Karpas-422 (cell line): Measurements from ENCODE around the gene TMEM30B. TPM values are rescaled to one million over a fixed set of nuclear protein-coding genes. Genes with fewer than 3 reads are reported as not detected.
"Not testable (repeated sequence)": the region's sequence is repeated elsewhere in the genome, so short reads cannot be mapped to it uniquely, and the experiment has no call there.

Source experiments
- DNase-seq: peaks from one replicate; pipeline ENCODE4 v3.0.0-alpha.2; 2015
- H2AFZ ChIP-seq: fragments of 200-600 bp; sonication (generic); 2 replicates; pipeline ENCODE4 v1.6.1; 2014; ENCODE audit warnings: antibody characterized with exemption, low read length, mixed read lengths
- H3K27ac ChIP-seq: fragments of 200-600 bp; sonication (generic); 2 replicates; pipeline ENCODE4 v1.5.1; 2014; ENCODE audit warnings: mild to moderate bottlenecking, low read length, moderate library complexity
- H3K27me3 ChIP-seq: fragments of 200-600 bp; sonication (generic); 2 replicates; pipeline ENCODE4 v1.6.1; 2014; ENCODE audit warnings: low read length, mixed read lengths
- H3K36me3 ChIP-seq: fragments of 200-600 bp; sonication (generic); 2 replicates; pipeline ENCODE4 v1.6.1; 2014; ENCODE audit warnings: low read length, mixed read lengths; ENCODE audit not compliant: insufficient read depth
- H3K4me1 ChIP-seq: fragments of 200-600 bp; sonication (generic); 2 replicates; pipeline ENCODE4 v1.6.1; 2014; ENCODE audit warnings: mild to moderate bottlenecking, low read length, mixed read lengths
- H3K4me2 ChIP-seq: fragments of 200-600 bp; sonication (generic); 2 replicates; pipeline ENCODE4 v1.6.1; 2014; ENCODE audit warnings: low read length, low read depth, mild to moderate bottlenecking; ENCODE audit not compliant: poor library complexity, severe bottlenecking
- H3K4me3 ChIP-seq: fragments of 200-600 bp; sonication (generic); 2 replicates; pipeline ENCODE4 v1.5.1; 2014; ENCODE audit warnings: mild to moderate bottlenecking, antibody characterized with exemption, low read length, mixed read lengths
- H3K79me2 ChIP-seq: fragments of 200-600 bp; sonication (generic); 2 replicates; pipeline ENCODE4 v1.6.1; 2014; ENCODE audit warnings: mild to moderate bottlenecking, low read length, mixed read lengths
- H3K9ac ChIP-seq: fragments of 200-600 bp; sonication (generic); 2 replicates; pipeline ENCODE4 v1.6.0; 2014; ENCODE audit warnings: low read length
- H3K9me2 ChIP-seq: fragments of 200-600 bp; sonication (generic), shearing (Covaris generic); replicated peaks from 2 replicates; pipeline ENCODE4 v1.6.0; 2014; ENCODE audit warnings: mild to moderate bottlenecking, low read length, moderate library complexity; ENCODE audit not compliant: insufficient read depth
- H3K9me3 ChIP-seq: fragments of 300-700, 200-600 bp; sonication (generic); 2 replicates; pipeline ENCODE4 v1.6.1; 2014; ENCODE audit warnings: low read length, mixed read lengths
- H4K20me1 ChIP-seq: fragments of 200-600 bp; sonication (generic); 2 replicates; pipeline ENCODE4 v1.6.1; 2014; ENCODE audit warnings: mild to moderate bottlenecking, antibody characterized with exemption, low read length, low read depth; ENCODE audit not compliant: insufficient read depth
- total RNA-seq: library from RNA; depleted of rRNA; stranded (reverse); fragments of >200 nt; shearing (Covaris generic); gene quantifications from 2 replicates; pipeline ENCODE4 v1.2.3, GENCODE V29; 2014; ENCODE audit warnings: low replicate concordance

Gene TMEM30B
- total RNA-seq, 1 experiment from 2014 or later, result not detected

- peak overlapping the region; percentile 7 for H3K4me2 ChIP-seq
- H3K4me1 ChIP-seq, result peaks cover 20% of the 10 kb centered on the region
- H2AFZ ChIP-seq, result no peak overlapping the region
- DNase-seq, result no peak
- no peak overlapping the region for H3K4me3 ChIP-seq
- no peaks in the 10 kb centered on the region for H4K20me1 ChIP-seq
- no peaks in the 10 kb centered on the region for H3K36me3 ChIP-seq
- H3K79me2 ChIP-seq, result no peaks in the 10 kb centered on the region
- H3K27ac ChIP-seq, result no peak overlapping the region
- H3K27me3 ChIP-seq, result peaks cover 6% of the 10 kb centered on the region; the same call in 1 of the 2 replicates
- H3K9ac ChIP-seq, result no peak overlapping the region
- H3K9me2 ChIP-seq, result no peaks in the 10 kb centered on the region
- no peaks in the 10 kb centered on the region for H3K9me3 ChIP-seq
Measured at GRCh38 chr14:61322799-61323290, 41.7 kb upstream of the TMEM30B start.

- H2AFZ ChIP-seq, result peak overlapping the region; percentile 99
- no peak for DNase-seq
- H3K27ac ChIP-seq, result no peak overlapping the region
Measured at GRCh38 chr14:61322011-61322798, 41.1 kb upstream of the TMEM30B start.

GRCh38 chr14:61321385-61322010 lies 40.4 kb upstream of the TMEM30B start, which contains the start of gene PRKCH:
Gene PRKCH, plus strand, starts transcription at chr14:61321579. Its CDS starts 523 bp downstream, at chr14:61322102.
- Histone ChIP-seq H3K4me1 (peaks cover 20% of the 10 kb centered on the region), H3K9me2 (no peaks in the 10 kb centered on the region), H3K4me2 (peak within 1 kb of the TSS; percentile 98), H3K9me3 (no peaks in the 10 kb centered on the region), H3K36me3 (no peaks in the 10 kb centered on the region), H3K27me3 (peaks cover 6% of the 10 kb centered on the region; the same call in 1 of the 2 replicates), H3K79me2 (no peaks in the 10 kb centered on the region), H3K9ac (peak within 1 kb of the TSS; percentile 74), H2AFZ (peak within 1 kb of the TSS; percentile 99), H3K4me3 (peak within 1 kb of the TSS; percentile 78), H3K27ac (no peak within 1 kb of the TSS), H4K20me1 (no peaks in the 10 kb centered on the region)
- DNase-seq, result peak; percentile 88

More at GRCh38 chr14:61322011-61322798, 41.1 kb upstream of the TMEM30B start:
- Histone ChIP-seq H3K9me2 (no peaks in the 10 kb centered on the region), H3K4me2 (peak overlapping the region; percentile 98), H3K79me2 (no peaks in the 10 kb centered on the region), H3K9me3 (no peaks in the 10 kb centered on the region), H3K36me3 (no peaks in the 10 kb centered on the region), H3K9ac (peak overlapping the region; percentile 74), H3K27me3 (peaks cover 6% of the 10 kb centered on the region; the same call in 1 of the 2 replicates), H3K4me3 (peak overlapping the region; percentile 78), H3K4me1 (peaks cover 20% of the 10 kb centered on the region), H4K20me1 (no peaks in the 10 kb centered on the region)

GRCh38 chr14:61320806-61321384 lies 39.8 kb upstream of the TMEM30B start:
- no peaks in the 10 kb centered on the region for H3K36me3 ChIP-seq
- peak overlapping the region; percentile 74 for H3K9ac ChIP-seq
- H3K4me2 ChIP-seq, result peak overlapping the region; percentile 98
- peaks cover 20% of the 10 kb centered on the region for H3K4me1 ChIP-seq
- peaks cover 6% of the 10 kb centered on the region; the same call in 1 of the 2 replicates for H3K27me3 ChIP-seq
- no peaks in the 10 kb centered on the region for H3K79me2 ChIP-seq
- peak overlapping the region; percentile 99 for H2AFZ ChIP-seq
- H3K9me2 ChIP-seq, result no peaks in the 10 kb centered on the region
- peak overlapping the region; percentile 78 for H3K4me3 ChIP-seq
- DNase-seq, result no peak
- no peaks in the 10 kb centered on the region for H3K9me3 ChIP-seq
- no peaks in the 10 kb centered on the region for H4K20me1 ChIP-seq
- H3K27ac ChIP-seq, result no peak overlapping the region

- not testable (repeated sequence) for DNase-seq, H3K4me2 ChIP-seq, H3K79me2 ChIP-seq, H3K27me3 ChIP-seq, H3K4me3 ChIP-seq, H4K20me1 ChIP-seq, H2AFZ ChIP-seq, H3K9me2 ChIP-seq, H3K36me3 ChIP-seq, H3K27ac ChIP-seq, H3K9me3 ChIP-seq, H3K9ac ChIP-seq
- H3K4me1 ChIP-seq, result peaks cover 20% of the 10 kb centered on the region
Measured at GRCh38 chr14:61320170-61320569, 39.0 kb upstream of the TMEM30B start.

GRCh38 chr14:61319706-61320105 lies 38.6 kb upstream of the TMEM30B start:
- peaks cover 20% of the 10 kb centered on the region for H3K4me1 ChIP-seq

GRCh38 chr14:61319086-61319485 lies 37.9 kb upstream of the TMEM30B start:
- Histone ChIP-seq H3K27ac (no peak overlapping the region), H3K79me2 (no peaks in the 10 kb centered on the region), H3K9ac (no peak overlapping the region), H3K9me2 (no peaks in the 10 kb centered on the region), H4K20me1 (no peaks in the 10 kb centered on the region), H3K4me1 (peaks cover 20% of the 10 kb centered on the region), H3K27me3 (peaks cover 6% of the 10 kb centered on the region; the same call in 1 of the 2 replicates), H3K4me2 (no peak overlapping the region), H3K36me3 (no peaks in the 10 kb centered on the region), H3K4me3 (no peak overlapping the region), H2AFZ (no peak overlapping the region), H3K9me3 (no peaks in the 10 kb centered on the region)
- no peak for DNase-seq

More at GRCh38 chr14:61319706-61320105, 38.6 kb upstream of the TMEM30B start:
- Histone ChIP-seq H2AFZ (no peak overlapping the region), H3K27ac (no peak overlapping the region), H3K4me2 (no peak overlapping the region), H3K9ac (no peak overlapping the region), H3K79me2 (no peaks in the 10 kb centered on the region), H3K9me3 (no peaks in the 10 kb centered on the region), H3K27me3 (peaks cover 6% of the 10 kb centered on the region; the same call in 1 of the 2 replicates), H3K36me3 (no peaks in the 10 kb centered on the region), H3K4me3 (no peak overlapping the region), H4K20me1 (no peaks in the 10 kb centered on the region), H3K9me2 (no peaks in the 10 kb centered on the region)
- no peak for DNase-seq

GRCh38 chr14:61315313-61315712 lies 34.2 kb upstream of the TMEM30B start:
- Histone ChIP-seq H3K27ac (no peak overlapping the region), H3K9me3 (peaks cover 4% of the 10 kb centered on the region; the same call in 1 of the 2 replicates), H3K36me3 (no peaks in the 10 kb centered on the region), H3K4me3 (no peak overlapping the region), H3K9me2 (no peaks in the 10 kb centered on the region), H3K4me1 (no peaks in the 10 kb centered on the region), H3K9ac (no peak overlapping the region), H3K79me2 (no peaks in the 10 kb centered on the region), H3K27me3 (no peaks in the 10 kb centered on the region), H2AFZ (no peak overlapping the region), H3K4me2 (no peak overlapping the region), H4K20me1 (no peaks in the 10 kb centered on the region)
- DNase-seq, result no peak
